Neural progenitor cell (in vitro differentiated cells): ENCODE data around the gene EYS.

Experiments used
- EZH2 ChIP-seq: fragments of 200-600 bp; sonication (generic); IDR thresholded peaks from 2 replicates; pipeline ENCODE4 v1.6.1; 2017; ENCODE audit warnings: antibody characterized with exemption, mild to moderate bottlenecking, moderate library complexity
- EZH2phosphoT487 ChIP-seq: fragments of 200-600 bp; sonication (generic); IDR thresholded peaks from 2 replicates; pipeline ENCODE4 v1.6.1; 2017; ENCODE audit warnings: antibody characterized with exemption
- TF ChIP-seq, protein P1 (sequence below): fragments of 200-600 bp; sonication (generic); IDR thresholded peaks from 2 replicates; pipeline ENCODE4 v1.5.1; 2017; ENCODE audit warnings: antibody characterized with exemption, mild to moderate bottlenecking

DNA sequence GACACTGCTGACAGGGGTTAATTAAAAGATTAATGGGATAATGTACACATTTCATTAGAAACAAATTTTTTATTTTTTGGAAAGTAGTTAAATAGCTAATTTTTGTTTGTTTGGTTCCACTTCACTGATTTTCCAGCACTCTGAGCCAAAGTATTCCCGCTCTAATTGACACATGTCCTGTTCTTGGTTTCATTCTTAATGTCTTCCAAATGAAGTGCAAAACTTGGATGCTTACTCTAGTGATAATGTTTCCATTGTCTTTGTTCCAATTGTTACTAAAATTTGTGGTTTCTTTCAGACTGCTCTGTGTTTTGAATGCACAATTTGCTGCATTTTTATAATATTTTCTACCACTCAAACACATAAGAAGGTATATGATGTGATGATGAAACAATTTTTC lies 1277.1 kb downstream of the EYS start:
- TF ChIP-seq, protein P1, sequence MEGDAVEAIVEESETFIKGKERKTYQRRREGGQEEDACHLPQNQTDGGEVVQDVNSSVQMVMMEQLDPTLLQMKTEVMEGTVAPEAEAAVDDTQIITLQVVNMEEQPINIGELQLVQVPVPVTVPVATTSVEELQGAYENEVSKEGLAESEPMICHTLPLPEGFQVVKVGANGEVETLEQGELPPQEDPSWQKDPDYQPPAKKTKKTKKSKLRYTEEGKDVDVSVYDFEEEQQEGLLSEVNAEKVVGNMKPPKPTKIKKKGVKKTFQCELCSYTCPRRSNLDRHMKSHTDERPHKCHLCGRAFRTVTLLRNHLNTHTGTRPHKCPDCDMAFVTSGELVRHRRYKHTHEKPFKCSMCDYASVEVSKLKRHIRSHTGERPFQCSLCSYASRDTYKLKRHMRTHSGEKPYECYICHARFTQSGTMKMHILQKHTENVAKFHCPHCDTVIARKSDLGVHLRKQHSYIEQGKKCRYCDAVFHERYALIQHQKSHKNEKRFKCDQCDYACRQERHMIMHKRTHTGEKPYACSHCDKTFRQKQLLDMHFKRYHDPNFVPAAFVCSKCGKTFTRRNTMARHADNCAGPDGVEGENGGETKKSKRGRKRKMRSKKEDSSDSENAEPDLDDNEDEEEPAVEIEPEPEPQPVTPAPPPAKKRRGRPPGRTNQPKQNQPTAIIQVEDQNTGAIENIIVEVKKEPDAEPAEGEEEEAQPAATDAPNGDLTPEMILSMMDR, result no peak
- TF ChIP-seq EZH2, result no peak
- TF ChIP-seq EZH2phosphoT487, result no peak
